SH-SY5Y (cell line): ENCODE results near the gene CEP85L.

ENCODE experiments used
- GATA2 ChIP-seq: IDR thresholded peaks from 2 replicates; pipeline ENCODE4 v1.6.1; 2011; ENCODE audit warnings: mild to moderate bottlenecking, low read depth, low read length
- GATA3 ChIP-seq: IDR thresholded peaks from 2 replicates; pipeline ENCODE4 v1.6.1; 2011; ENCODE audit warnings: low read depth, mild to moderate bottlenecking, low read length, moderate library complexity

Gene CEP85L

GRCh38 chr6:118669561-118669960 lies 18.2 kb upstream of the CEP85L start:
- TF ChIP-seq GATA2 (no peak), GATA3 (no peak)

- TF ChIP-seq GATA3: no peak
These were observed 17.5 kb upstream of the CEP85L start for GRCh38 chr6:118668761-118669385.

GRCh38 chr6:118667988-118668387 lies 16.6 kb upstream of the CEP85L start:
- TF ChIP-seq GATA2: no peak
- no peak for TF ChIP-seq GATA3

- TF ChIP-seq GATA3 (no peak), GATA2 (no peak)
These were observed 13.6 kb upstream of the CEP85L start for GRCh38 chr6:118665011-118665410.

- TF ChIP-seq GATA3: no peak
- no peak for TF ChIP-seq GATA2
These were observed 12.9 kb upstream of the CEP85L start for GRCh38 chr6:118663993-118664985.

- TF ChIP-seq GATA3: no peak
- TF ChIP-seq GATA2: no peak
These were observed 10.4 kb upstream of the CEP85L start for GRCh38 chr6:118661831-118662230.

- TF ChIP-seq GATA2 (peak; percentile 87), GATA3 (peak; percentile 76)
These were observed 8.8 kb upstream of the CEP85L start for GRCh38 chr6:118660218-118660569.

GRCh38 chr6:118659513-118660217 lies 8.3 kb upstream of the CEP85L start:
- TF ChIP-seq GATA3 (no peak), GATA2 (no peak)

- TF ChIP-seq GATA2 (no peak), GATA3 (no peak)
These were observed 5.6 kb upstream of the CEP85L start for GRCh38 chr6:118656847-118657451.

GRCh38 chr6:118652051-118652615 lies 742 bp upstream of the CEP85L start:
- no peak for TF ChIP-seq GATA2

- TF ChIP-seq GATA3: no peak
- TF ChIP-seq GATA2: no peak
These were observed 659 bp downstream of the CEP85L start for GRCh38 chr6:118650582-118651281.

GRCh38 chr6:118649918-118650581 lies 1.3 kb downstream of the CEP85L start:
- TF ChIP-seq GATA2: no peak
- TF ChIP-seq GATA3: no peak

- TF ChIP-seq GATA3 (no peak), GATA2 (no peak)
These were observed 2.4 kb downstream of the CEP85L start for GRCh38 chr6:118648866-118649554.
